Endodermal cell (in vitro differentiated cells): ENCODE data around the gene DNTT. TPM values are rescaled to one million over a fixed set of nuclear protein-coding genes. Genes with fewer than 3 reads are reported as not detected.

Experiments
- DNase-seq: peaks from one replicate; pipeline ENCODE4 v3.0.0-alpha.2; 2017
- H3K27ac ChIP-seq: 2 replicates; pipeline ENCODE4 v1.5.1; 2013; ENCODE audit warnings: mild to moderate bottlenecking, low read depth, low read length, moderate library complexity
- H3K27me3 ChIP-seq: 2 replicates; pipeline ENCODE4 v1.6.1; 2013; ENCODE audit warnings: mild to moderate bottlenecking, low read length, moderate library complexity; ENCODE audit not compliant: insufficient read depth, control insufficient read depth, poor library complexity, severe bottlenecking
- H3K36me3 ChIP-seq: 2 replicates; pipeline ENCODE4 v1.7.0; 2013; ENCODE audit warnings: mild to moderate bottlenecking, low read length, moderate library complexity; ENCODE audit not compliant: control insufficient read depth, insufficient read depth
- H3K4me1 ChIP-seq: one replicate; pipeline ENCODE4 v1.7.0; 2013; ENCODE audit warnings: low read length; ENCODE audit not compliant: control insufficient read depth, insufficient read depth
- H3K4me3 ChIP-seq: 2 replicates; pipeline ENCODE4 v1.5.1; 2013; ENCODE audit warnings: mild to moderate bottlenecking, low read length, moderate library complexity
- H3K9ac ChIP-seq: 2 replicates; pipeline ENCODE4 v1.6.1; 2013; ENCODE audit warnings: mild to moderate bottlenecking, low read length, moderate library complexity; ENCODE audit not compliant: poor library complexity, severe bottlenecking; ENCODE audit errors: extremely low read depth
- H3K9me3 ChIP-seq: 2 replicates; pipeline ENCODE4 v1.6.1; 2013; ENCODE audit warnings: mild to moderate bottlenecking, low read length, moderate library complexity; ENCODE audit not compliant: control insufficient read depth
- H3K27ac Mint-ChIP-seq: 2 replicates; pipeline ENCODE4 v1.8.0; 2020; ENCODE audit warnings: mixed read lengths
- H3K27me3 Mint-ChIP-seq: 2 replicates; pipeline ENCODE4 v1.8.0; 2021; ENCODE audit warnings: mild to moderate bottlenecking, mixed read lengths; ENCODE audit not compliant: insufficient read depth
- H3K36me3 Mint-ChIP-seq: 2 replicates; pipeline ENCODE4 v1.8.0; 2020; ENCODE audit warnings: low read depth, mixed read lengths
- H3K4me1 Mint-ChIP-seq: 2 replicates; pipeline ENCODE4 v1.8.0; 2020; ENCODE audit warnings: mixed read lengths
- H3K4me3 Mint-ChIP-seq: 2 replicates; pipeline ENCODE4 v1.8.0; 2020; ENCODE audit warnings: mild to moderate bottlenecking, moderate library complexity, mixed read lengths
- H3K9me3 Mint-ChIP-seq: 2 replicates; pipeline ENCODE4 v1.8.0; 2020; ENCODE audit warnings: mild to moderate bottlenecking, mixed read lengths
- WGBS, 2 experiments: methylation state at CpG; one replicate each; pipeline versions ENCODE4 v1.1.5 to v1.1.7; 2013; ENCODE audit warnings: missing lambda C conversion rate in 2 of 2, mixed read lengths in 1 of 2; ENCODE audit not compliant: insufficient coverage in 1 of 2, insufficient read length in 1 of 2; 5-methylcytosine and 5-hydroxymethylcytosine counted together
- total RNA-seq, 2 donors: library from RNA; stranded (reverse); fragmentation: NEBNext Ultra II Directional in 1 of 2; extraction: Animal tissue kit (Norgen Biotek cat#: 25700) in 1 of 2; gene quantifications; 2 replicates in 1 of 2; 3 replicates in 1 of 2; pipeline ENCODE4 v1.2.1, GENCODE V29; 2021
- TF ChIP-seq, protein P1 (sequence below): fragments of 200-600 bp; sonication (generic); conservative IDR thresholded peaks from 2 replicates; pipeline ENCODE4 v1.5.0; 2021; ENCODE audit warnings: antibody characterized with exemption, mild to moderate bottlenecking

The DNTT gene
- total RNA-seq, 2 donors from 2014 or later = not detected

DNA sequence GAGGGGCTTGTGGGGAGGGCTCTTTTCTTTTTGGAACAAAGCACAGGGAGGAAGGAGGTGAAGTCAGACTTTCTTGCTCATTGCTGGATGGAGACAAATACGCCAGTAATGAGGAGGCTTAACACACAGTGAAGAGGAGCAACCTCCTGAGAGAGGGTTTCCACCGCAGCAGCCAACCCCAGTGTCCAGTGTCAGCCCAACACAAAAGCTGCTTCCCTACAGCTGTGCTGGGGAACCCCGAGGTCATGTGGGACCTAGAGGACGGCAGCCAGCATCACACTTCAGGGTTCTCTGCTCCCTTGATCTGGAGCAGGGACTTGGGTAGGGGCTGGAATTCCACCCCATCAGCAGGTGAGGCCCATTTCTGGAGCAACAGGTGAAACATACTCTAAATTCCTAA lies 40.6 kb upstream of the DNTT start:
- peak overlapping the region; percentile 45 for H3K27ac Mint-ChIP-seq
- peaks cover 8% of the 10 kb centered on the region for H3K27me3 Mint-ChIP-seq
- no peak overlapping the region for H3K4me3 ChIP-seq
- DNase-seq = no peak
- H3K4me1 ChIP-seq = peaks cover 7% of the 10 kb centered on the region
- H3K9ac ChIP-seq = no peak overlapping the region
- H3K27ac ChIP-seq = no peak overlapping the region
- no peak overlapping the region for H3K4me3 Mint-ChIP-seq
- TF ChIP-seq, protein P1, sequence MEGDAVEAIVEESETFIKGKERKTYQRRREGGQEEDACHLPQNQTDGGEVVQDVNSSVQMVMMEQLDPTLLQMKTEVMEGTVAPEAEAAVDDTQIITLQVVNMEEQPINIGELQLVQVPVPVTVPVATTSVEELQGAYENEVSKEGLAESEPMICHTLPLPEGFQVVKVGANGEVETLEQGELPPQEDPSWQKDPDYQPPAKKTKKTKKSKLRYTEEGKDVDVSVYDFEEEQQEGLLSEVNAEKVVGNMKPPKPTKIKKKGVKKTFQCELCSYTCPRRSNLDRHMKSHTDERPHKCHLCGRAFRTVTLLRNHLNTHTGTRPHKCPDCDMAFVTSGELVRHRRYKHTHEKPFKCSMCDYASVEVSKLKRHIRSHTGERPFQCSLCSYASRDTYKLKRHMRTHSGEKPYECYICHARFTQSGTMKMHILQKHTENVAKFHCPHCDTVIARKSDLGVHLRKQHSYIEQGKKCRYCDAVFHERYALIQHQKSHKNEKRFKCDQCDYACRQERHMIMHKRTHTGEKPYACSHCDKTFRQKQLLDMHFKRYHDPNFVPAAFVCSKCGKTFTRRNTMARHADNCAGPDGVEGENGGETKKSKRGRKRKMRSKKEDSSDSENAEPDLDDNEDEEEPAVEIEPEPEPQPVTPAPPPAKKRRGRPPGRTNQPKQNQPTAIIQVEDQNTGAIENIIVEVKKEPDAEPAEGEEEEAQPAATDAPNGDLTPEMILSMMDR = no peak
- H3K4me1 Mint-ChIP-seq = peaks cover 21% of the 10 kb centered on the region
- peaks cover under 1% of the 10 kb centered on the region for H3K27me3 ChIP-seq
- H3K36me3 Mint-ChIP-seq = no peaks in the 10 kb centered on the region
- H3K36me3 ChIP-seq = no peaks in the 10 kb centered on the region
- no peaks in the 10 kb centered on the region for H3K9me3 ChIP-seq
- no peaks in the 10 kb centered on the region for H3K9me3 Mint-ChIP-seq
- 87 to 92% methylated on average over 2 to 4 of the region's 4 CpGs for WGBS, 2 experiments

- TF ChIP-seq, protein P1 = no peak
- Histone ChIP-seq H3K27me3 (no peaks in the 10 kb centered on the region), H3K4me3 (no peak overlapping the region), H3K4me1 (peaks cover 7% of the 10 kb centered on the region), H3K9ac (no peak overlapping the region), H3K27ac (no peak overlapping the region), H3K9me3 (no peaks in the 10 kb centered on the region), H3K36me3 (no peaks in the 10 kb centered on the region)
- WGBS, 2 experiments = 96% methylated on average over 3 of the region's 4 CpGs; no CpG with 5 or more reads in 1 of the 2 experiments
- Mint-ChIP-seq H3K4me3 (no peak overlapping the region), H3K9me3 (no peaks in the 10 kb centered on the region), H3K27ac (no peak overlapping the region), H3K27me3 (peaks cover 3% of the 10 kb centered on the region), H3K36me3 (no peaks in the 10 kb centered on the region), H3K4me1 (peaks cover 21% of the 10 kb centered on the region)
- DNase-seq = no peak
These were observed 39.3 kb upstream of the DNTT start for GRCh38 chr10:96264938-96265337.

DNA sequence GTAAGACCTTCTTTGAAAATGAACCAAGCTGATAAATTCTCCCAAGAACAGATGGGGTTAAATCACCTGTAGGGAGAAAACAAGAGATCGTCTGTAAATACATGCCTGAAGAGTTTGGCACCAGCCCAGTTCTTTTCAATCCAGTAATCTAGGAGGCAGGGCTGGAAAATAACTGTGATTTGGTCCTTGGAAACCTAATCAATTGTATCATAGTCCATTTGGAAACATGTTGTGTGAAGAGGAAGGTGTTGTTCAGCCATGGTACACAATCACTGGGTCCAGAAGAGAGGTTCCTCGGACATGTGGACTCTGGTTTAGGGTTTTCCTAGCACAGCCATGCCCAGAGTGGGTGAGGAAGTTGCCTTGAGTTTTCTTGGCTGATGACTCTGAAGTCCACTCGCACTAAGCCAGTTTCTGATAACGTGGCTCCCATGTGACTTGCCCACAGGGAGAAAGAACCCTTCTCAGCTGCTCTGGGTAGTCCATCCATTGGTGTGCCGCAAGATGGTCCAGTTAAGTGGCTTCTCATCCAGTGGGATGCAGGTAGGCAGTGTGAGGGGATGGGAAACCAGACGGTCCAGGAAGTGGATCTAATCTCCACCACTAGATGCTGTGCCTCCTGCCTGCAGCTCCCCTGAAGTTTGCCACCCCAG lies 38.0 kb upstream of the DNTT start:
- Mint-ChIP-seq H3K27me3 (peaks cover under 1% of the 10 kb centered on the region), H3K27ac (no peak overlapping the region), H3K36me3 (no peaks in the 10 kb centered on the region), H3K4me3 (no peak overlapping the region), H3K4me1 (peaks cover 21% of the 10 kb centered on the region), H3K9me3 (no peaks in the 10 kb centered on the region)
- H3K27me3 ChIP-seq = no peaks in the 10 kb centered on the region
- H3K9ac ChIP-seq = no peak overlapping the region
- no peaks in the 10 kb centered on the region for H3K9me3 ChIP-seq
- no peak overlapping the region for H3K27ac ChIP-seq
- WGBS, 2 experiments = 91 to 93% methylated on average over 4 to 6 of the region's 6 CpGs
- no peak for DNase-seq
- no peaks in the 10 kb centered on the region for H3K36me3 ChIP-seq
- TF ChIP-seq, protein P1 = no peak
- peaks cover 7% of the 10 kb centered on the region for H3K4me1 ChIP-seq
- H3K4me3 ChIP-seq = no peak overlapping the region
